IMR-90 (cell line): ENCODE measurements around the gene TMIGD1. TPM values are rescaled to one million over a fixed set of nuclear protein-coding genes. Genes with fewer than 3 reads are reported as not detected.

Experiments used
- ATAC-seq: fragments of 200-7000 bp; cut with Tn5 transposase; 2 replicates; pipeline ENCODE4 v1.9.1; 2020; ENCODE audit warnings: low read depth, mild to moderate bottlenecking, moderate library complexity
- Bru-seq: library from RNA; stranded (reverse); fragments of 400-500 nt; gene quantifications from one replicate; lab custom pipeline; 2021; lab: Mats Ljungman, UMichigan
- BruChase-seq, 2 experiments: library from RNA; stranded (reverse); fragments of 400-500 nt; gene quantifications; one replicate each; lab custom pipeline; 2021; lab: Mats Ljungman, UMichigan
- BruUV-seq: library from RNA; stranded (reverse); fragments of 400-500 nt; replicated peaks from 2 replicates; lab custom pipeline; 2021; lab: Mats Ljungman, UMichigan
- CTCF ChIA-PET: fragments of 300-600 bp; formaldehyde crosslinking; extraction: SDS; loops from one replicate; lab custom pipeline; 2021; ENCODE audit warnings: antibody characterized with exemption; lab: Yijun Ruan, JAX
- POLR2A ChIA-PET: fragments of 300-600 bp; sonication (Branson Sonifier 250); formaldehyde crosslinking; loops from one replicate; lab custom pipeline; 2022; ENCODE audit warnings: antibody characterized with exemption; ENCODE audit not compliant: unreplicated experiment; lab: Charles Lee
- DNase-seq: peaks from one replicate; pipeline ENCODE4 v3.0.0; 2013
- H2AFZ ChIP-seq: replicated peaks from 2 replicates; pipeline ENCODE3; 2013; ENCODE audit warnings: low read length, mild to moderate bottlenecking; ENCODE audit not compliant: poor library complexity
- H2AK5ac ChIP-seq: 2 replicates; pipeline ENCODE4 v1.6.1; 2013; ENCODE audit warnings: low read depth, low read length, inconsistent platforms
- H2AK9ac ChIP-seq: replicated peaks from 2 replicates; pipeline ENCODE3; 2013; ENCODE audit warnings: mild to moderate bottlenecking, low read depth, low read length, moderate library complexity; ENCODE audit not compliant: poor library complexity
- H2BK120ac ChIP-seq: 2 replicates; pipeline ENCODE4 v1.6.1; 2013; ENCODE audit warnings: low read depth, low read length, inconsistent platforms
- H2BK15ac ChIP-seq: 3 replicates; pipeline ENCODE4 v1.6.1; 2013; ENCODE audit warnings: low read depth, low read length, inconsistent platforms
- H2BK20ac ChIP-seq: 2 replicates; pipeline ENCODE4 v1.6.1; 2013; ENCODE audit warnings: low read depth, mild to moderate bottlenecking, inconsistent platforms, low read length, moderate library complexity
- H2BK5ac ChIP-seq: 2 replicates; pipeline ENCODE4 v1.6.1; 2013; ENCODE audit warnings: mild to moderate bottlenecking, low read depth, low read length, inconsistent platforms; ENCODE audit not compliant: poor library complexity, severe bottlenecking
- H3K14ac ChIP-seq: replicated peaks from 2 replicates; pipeline ENCODE4 v1.6.1; 2013; ENCODE audit warnings: low read depth, low read length, inconsistent platforms
- H3K18ac ChIP-seq: 2 replicates; pipeline ENCODE4 v1.6.1; 2013; ENCODE audit warnings: low read depth, low read length, control low read depth
- H3K23ac ChIP-seq: 2 replicates; pipeline ENCODE4 v1.6.1; 2013; ENCODE audit warnings: low read depth, low read length, inconsistent platforms
- H3K27ac ChIP-seq: 2 replicates; pipeline ENCODE4 v1.5.1; 2013; ENCODE audit warnings: mild to moderate bottlenecking, control low read depth, low read length; ENCODE audit not compliant: insufficient read depth
- H3K27me3 ChIP-seq: 2 replicates; pipeline ENCODE4 v1.6.1; 2013; ENCODE audit warnings: low read length; ENCODE audit not compliant: control insufficient read depth, insufficient read depth
- H3K36me3 ChIP-seq: 2 replicates; pipeline ENCODE4 v1.6.1; 2013; ENCODE audit warnings: low read length, mixed read lengths; ENCODE audit not compliant: control insufficient read depth, insufficient read depth
- H3K4ac ChIP-seq: 2 replicates; pipeline ENCODE4 v1.6.1; 2013; ENCODE audit warnings: low read depth, low read length, inconsistent platforms
- H3K4me1 ChIP-seq: 2 replicates; pipeline ENCODE4 v1.6.1; 2013; ENCODE audit warnings: low read length, mixed read lengths; ENCODE audit not compliant: control insufficient read depth, insufficient read depth
- H3K4me2 ChIP-seq: 2 replicates; pipeline ENCODE4 v1.6.1; 2013; ENCODE audit warnings: low read depth, mild to moderate bottlenecking, control low read depth, low read length, moderate library complexity
- H3K4me3 ChIP-seq: 2 replicates; pipeline ENCODE4 v1.5.1; 2013; ENCODE audit warnings: low read depth, mild to moderate bottlenecking, control low read depth, low read length, moderate library complexity; ENCODE audit not compliant: insufficient read depth
- H3K56ac ChIP-seq: 2 replicates; pipeline ENCODE4 v1.6.1; 2013; ENCODE audit warnings: low read length, inconsistent platforms; ENCODE audit not compliant: insufficient read depth; ENCODE audit errors: extremely low read depth
- H3K79me1 ChIP-seq, 2 experiments: 2 replicates each; pipeline ENCODE4 v1.6.1; 2013; ENCODE audit warnings: low read length in 2 of 2, inconsistent platforms in 1 of 2, low read depth in 1 of 2
- H3K9ac ChIP-seq: 2 replicates; pipeline ENCODE4 v1.6.1; 2013; ENCODE audit warnings: low read depth, low read length, control low read depth
- H3K9me1 ChIP-seq: 2 replicates; pipeline ENCODE4 v1.6.1; 2013; ENCODE audit warnings: low read length, inconsistent platforms; ENCODE audit not compliant: insufficient read depth
- H3K9me3 ChIP-seq: 2 replicates; pipeline ENCODE4 v1.6.1; 2013; ENCODE audit warnings: low read length; ENCODE audit not compliant: control insufficient read depth, insufficient read depth
- H4K20me1 ChIP-seq: 2 replicates; pipeline ENCODE4 v1.6.1; 2013; ENCODE audit warnings: low read length, inconsistent platforms; ENCODE audit not compliant: insufficient read depth
- H4K5ac ChIP-seq: 2 replicates; pipeline ENCODE4 v1.6.1; 2013; ENCODE audit warnings: mild to moderate bottlenecking, low read depth, low read length, control low read depth
- H4K8ac ChIP-seq, 2 experiments: 2 replicates each; pipeline ENCODE4 v1.6.1; 2013; ENCODE audit warnings: low read depth in 2 of 2, low read length in 2 of 2, control low read depth in 1 of 2, inconsistent platforms in 1 of 2
- H4K91ac ChIP-seq: 2 replicates; pipeline ENCODE4 v1.6.1; 2013; ENCODE audit warnings: low read depth, low read length, inconsistent platforms; ENCODE audit not compliant: insufficient read depth
- CTCF ChIP-seq: conservative IDR thresholded peaks from 2 replicates; pipeline ENCODE4 v1.5.1; 2012; ENCODE audit warnings: mild to moderate bottlenecking, low read depth, low read length, improper control_type of control experiment
- ELK1 ChIP-seq: fragments of 150-350 bp; IDR thresholded peaks from 2 replicates; pipeline ENCODE4 v1.6.1; 2016; ENCODE audit warnings: low read depth, mild to moderate bottlenecking, low read length, moderate library complexity, borderline replicate concordance
- MAZ ChIP-seq: IDR thresholded peaks from 2 replicates; pipeline ENCODE4 v1.6.1; 2012; ENCODE audit warnings: low read depth, mild to moderate bottlenecking, low read length, improper control_type of control experiment, moderate library complexity, borderline replicate concordance
- NFE2L2 ChIP-seq: fragments of 150-350 bp; IDR thresholded peaks from 2 replicates; pipeline ENCODE4 v1.6.1; 2016; ENCODE audit warnings: low read depth, mild to moderate bottlenecking, low read length
- POLR2A ChIP-seq: IDR thresholded peaks from 2 replicates; pipeline ENCODE4 v1.6.1; 2012; ENCODE audit warnings: mild to moderate bottlenecking, low read depth, low read length
- WGBS, 2 experiments: methylation state at CpG; one replicate each; pipeline versions ENCODE4 v1.1.5 to v1.1.7; 2013; ENCODE audit warnings: missing lambda C conversion rate in 2 of 2; ENCODE audit not compliant: insufficient read length in 1 of 2; ENCODE audit errors: extremely low coverage in 2 of 2; 5-methylcytosine and 5-hydroxymethylcytosine counted together
- dilution Hi-C: fragments of 300-500 bp; cut with HindIII; formaldehyde crosslinking; loops from one replicate; pipeline ENCODE4 v1.14.3; 2018; ENCODE audit warnings: low sequenced_read_pairs; ENCODE audit not compliant: unreplicated experiment
- in situ Hi-C: fragments of 300-500 bp; cut with MboI; formaldehyde crosslinking; loops from 3 replicates; pipeline ENCODE4 v1.14.3; 2019; ENCODE audit warnings: low sequenced_read_pairs, inconsistent platforms, mixed read lengths
- intact Hi-C: fragments of 100-400 bp; cut with micrococcal nuclease; formaldehyde crosslinking; loops from 2 replicates; pipeline ENCODE4 v1.10.0; 2022
- long read RNA-seq: library from polyadenylated mRNA; unstranded; transcript quantifications from one replicate; pipeline ENCODE4 v2.0.0, GENCODE V29; 2021; ENCODE audit not compliant: unreplicated experiment
- polyA plus RNA-seq, 3 experiments: library from polyadenylated mRNA; depleted of rRNA; stranded (reverse); fragments of >200 nt; gene quantifications; 2 replicates each; pipeline ENCODE4 v1.2.3, GENCODE V29; 2012; ENCODE audit warnings: low replicate concordance in 1 of 3
- total RNA-seq: library from RNA; depleted of rRNA; stranded (reverse); fragments of >200 nt; gene quantifications from 2 replicates; pipeline ENCODE4 v1.2.3, GENCODE V29; 2012; rRNA removed

Gene TMIGD1
- total RNA-seq = not detected in 2 replicates
- polyA plus RNA-seq (2012; rRNA removed) = not detected in 2 replicates
- polyA plus RNA-seq (2012; cell fraction: cytosol; rRNA removed) = not detected in 2 replicates
- not detected in 2 replicates for polyA plus RNA-seq (2012; cell fraction: nucleus; rRNA removed; ENCODE audit: low replicate concordance)
- not detected for Bru-seq, nascent RNA
- BruChase-seq, experiment 1, labeled RNA remaining after a 6-hour chase = percentile 5 among the genes with signal in this experiment
- not detected for BruChase-seq, experiment 2, labeled RNA remaining after a 2-hour chase
- long read RNA-seq = 0 reads

- Histone ChIP-seq H3K9me1 (no peaks in the 10 kb centered on the region; the same call in 1 of the 2 replicates), H3K4me3 (no peak within 1 kb of the TSS), H2BK120ac (0 out of 2 replicates have a peak within 1 kb of the TSS, but pooled peaks have one; percentile 8), H3K14ac (no peak within 1 kb of the TSS), H4K8ac (no peak within 1 kb of the TSS), H2BK15ac (peak within 1 kb of the TSS; percentile 13; the same call in 1 of the 3 replicates), H2BK20ac (peak within 1 kb of the TSS; percentile 47; the same call in 1 of the 2 replicates), H3K27ac (no peak within 1 kb of the TSS), H2AFZ (no peak within 1 kb of the TSS), H4K91ac (no peak within 1 kb of the TSS), H3K4me1 (no peaks in the 10 kb centered on the region), H3K4ac (no peak within 1 kb of the TSS), H3K9me3 (no peaks in the 10 kb centered on the region), H3K27me3 (no peaks in the 10 kb centered on the region), H3K9ac (no peak within 1 kb of the TSS), H3K4me2 (no peak within 1 kb of the TSS), H3K56ac (no peak within 1 kb of the TSS), H2AK9ac (no peak within 1 kb of the TSS), H4K20me1 (no peaks in the 10 kb centered on the region), H3K23ac (no peak within 1 kb of the TSS), H2AK5ac (peak within 1 kb of the TSS; percentile 51), H2BK5ac (no peak within 1 kb of the TSS), H4K5ac (no peak within 1 kb of the TSS), H3K79me1 (no peaks in the 10 kb centered on the region), H3K36me3 (no peaks in the 10 kb centered on the region), H3K18ac (no peak within 1 kb of the TSS)
- in situ Hi-C loops (no loop called here), intact Hi-C loops (loop anchor here (5.0 kb wide), 1 partner anchor 36 kb away; no protein-coding TSS in a partner anchor), dilution Hi-C loops (no loop called here)
- ATAC-seq (no peak), DNase-seq (no peak)
- BruUV-seq = no TSS peak
- CTCF ChIA-PET = interaction anchor here (0.6 kb wide), 1 partner anchor 300 kb away, joined by 5 read pairs; no protein-coding TSS in a partner anchor
- TF ChIP-seq MAZ = no peak
- TF ChIP-seq NFE2L2 = no peak
- no peak for TF ChIP-seq CTCF
- no peak for TF ChIP-seq ELK1
- TF ChIP-seq POLR2A = no peak
- POLR2A ChIA-PET = no interaction called here
- WGBS, 2 experiments = 85% methylated on average over 3 of the region's 9 CpGs; no CpG with 5 or more reads in 1 of the 2 experiments
Observed at GRCh38 chr17:30333503-30334360, at the start of gene TMIGD1. Gene TMIGD1 (minus strand): TSS chr17:30334057. CDS start chr17:30332133, 1,924 bp downstream.
